Stimulated activated CD4-positive, alpha-beta T cell treated with anti-CD3 and anti-CD28 coated beads, Interleukin-12 subunit alpha, Interleukin-12 subunit beta, amount 100 ng/mL, for 4 hours (primary cell): ENCODE results near the gene SHISA3.
"Not testable (repeated sequence)": the region's sequence is repeated elsewhere in the genome, so short reads cannot be mapped to it uniquely, and the experiment has no call there.

Source experiments
- DNase-seq: peaks from one replicate; pipeline ENCODE4 v3.0.0-alpha.2; 2020

The SHISA3 gene

DNA sequence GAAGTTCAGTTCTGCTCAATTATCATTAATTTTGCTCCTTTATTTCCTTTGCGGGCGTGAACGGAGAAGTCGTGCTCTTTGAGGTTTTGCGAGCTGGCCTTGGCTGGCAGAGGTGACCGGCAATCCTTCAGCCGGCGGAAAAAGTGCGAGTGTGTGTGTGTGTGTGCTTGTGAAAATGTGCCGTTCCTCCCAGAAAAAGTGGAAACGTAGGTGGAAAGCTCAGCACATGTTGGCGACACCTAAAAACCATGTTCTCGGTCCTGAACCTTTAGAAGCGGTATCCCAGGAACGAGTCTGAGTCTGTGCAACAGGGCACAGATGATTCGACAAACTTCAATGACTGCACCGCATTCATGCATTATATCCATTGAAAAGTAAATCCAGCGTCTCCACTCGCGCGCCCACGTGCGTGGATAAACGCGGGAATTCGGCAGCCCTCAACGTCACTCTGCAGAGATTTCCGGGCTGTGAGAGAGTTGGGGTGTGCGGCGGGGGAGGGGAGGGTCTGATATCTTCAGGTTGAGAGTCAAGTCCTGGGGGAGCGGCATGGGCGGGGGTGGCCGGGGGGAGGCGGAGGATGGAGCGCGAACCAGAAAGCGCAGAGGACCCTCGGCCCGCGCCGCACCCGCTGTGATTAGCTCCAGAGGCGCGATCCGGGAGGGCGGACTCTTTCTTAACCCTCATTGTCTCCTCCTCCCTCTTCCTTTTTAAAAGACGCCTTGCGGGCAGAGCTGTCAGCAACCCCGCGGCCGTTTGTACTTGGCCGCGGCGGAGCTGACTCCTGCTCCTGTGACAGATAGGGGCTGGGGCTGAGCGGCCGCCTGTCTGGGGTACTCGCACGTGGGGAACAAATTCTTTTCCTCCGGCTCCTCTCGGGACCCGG, at the start of gene SHISA3:
TSS of gene SHISA3 (plus strand) at position 737 of the 883 bp plus-strand sequence. CDS start 569 bp downstream, outside the sequence.
- no peak for DNase-seq

DNA sequence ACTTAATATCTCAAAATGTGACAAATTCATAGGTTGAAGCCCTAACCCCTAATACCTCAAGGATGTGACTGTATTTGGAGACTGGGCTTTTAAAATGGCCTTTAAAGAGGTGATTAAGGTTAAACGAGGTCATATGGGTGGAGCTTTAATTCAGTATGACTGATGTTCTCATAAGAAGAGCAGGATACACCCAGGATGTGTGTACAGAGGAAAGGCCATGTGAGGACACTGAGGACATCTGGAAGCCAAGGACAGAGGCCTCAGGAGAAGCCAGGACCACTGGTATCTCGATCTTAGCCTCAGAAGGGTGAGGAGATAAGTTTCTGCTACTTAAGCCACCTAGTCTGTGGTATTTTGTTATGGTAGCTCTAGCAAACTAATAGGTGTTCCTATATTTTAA, 49.0 kb upstream of the SHISA3 start:
- no peak for DNase-seq

DNA sequence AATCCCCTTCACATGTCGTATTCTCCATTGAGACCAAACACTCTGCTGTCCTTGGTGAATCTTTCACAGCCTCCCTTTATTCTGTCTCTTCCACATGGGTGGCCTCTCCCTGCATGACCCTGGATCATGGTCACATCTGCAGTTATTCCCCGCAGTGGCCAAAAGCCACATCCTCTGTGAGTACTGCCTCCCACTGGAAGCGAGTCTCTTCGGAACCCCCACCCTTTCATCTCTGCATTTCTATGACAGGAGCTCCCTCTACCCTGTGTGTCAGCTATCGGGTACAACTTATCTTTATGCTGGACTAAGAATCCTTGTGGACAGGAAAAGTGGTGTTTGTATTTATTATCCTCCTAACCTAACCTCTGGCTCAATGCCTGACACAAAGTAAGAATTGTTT, 48.6 kb upstream of the SHISA3 start:
- no peak for DNase-seq

DNA sequence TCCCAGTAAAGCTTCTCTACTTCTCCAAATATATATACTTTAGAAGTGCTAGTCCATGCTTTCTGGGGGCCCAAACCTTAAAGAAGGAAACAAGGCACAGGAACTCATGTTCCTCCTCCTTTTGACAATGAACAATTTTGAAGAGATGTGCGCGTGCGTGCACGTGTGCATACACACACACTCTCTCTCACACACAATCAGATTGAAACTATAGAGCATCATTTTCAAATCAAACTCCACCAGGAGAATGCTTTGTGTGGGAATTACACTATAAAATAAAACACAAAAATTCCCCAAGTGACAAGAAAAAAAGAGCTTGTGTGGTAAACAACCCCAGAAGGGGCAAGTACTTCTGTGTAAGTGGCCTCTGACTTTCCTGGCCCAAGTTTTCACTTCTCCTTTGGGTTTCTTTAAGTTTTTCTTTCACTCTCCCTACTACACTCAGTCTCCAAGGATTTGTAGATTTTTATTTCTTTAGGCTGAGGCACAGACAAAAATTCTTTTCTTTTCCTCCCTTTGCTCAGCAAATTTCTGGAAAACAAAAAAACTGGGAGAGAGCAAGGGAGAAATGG, 46.6 kb upstream of the SHISA3 start:
- DNase-seq: no peak

DNA sequence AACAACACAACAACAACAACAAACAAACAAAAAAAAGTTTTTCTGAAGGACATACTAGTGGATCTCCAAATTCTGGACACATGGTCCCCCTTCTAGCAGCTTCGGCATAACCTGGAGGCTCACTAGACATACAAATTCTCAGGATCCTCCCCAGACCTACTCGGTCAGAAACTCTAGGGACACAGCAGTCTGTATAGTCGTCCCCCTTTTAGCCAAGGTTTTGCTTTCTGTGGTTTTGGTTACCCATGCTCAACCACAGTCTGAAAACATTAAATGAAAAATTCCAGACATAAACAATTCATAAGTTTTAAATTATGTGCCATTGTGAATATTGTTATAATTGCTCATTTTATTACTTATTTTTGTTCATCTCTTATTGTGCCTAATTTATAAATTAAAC, 45.2 kb upstream of the SHISA3 start:
- DNase-seq: no peak

DNA sequence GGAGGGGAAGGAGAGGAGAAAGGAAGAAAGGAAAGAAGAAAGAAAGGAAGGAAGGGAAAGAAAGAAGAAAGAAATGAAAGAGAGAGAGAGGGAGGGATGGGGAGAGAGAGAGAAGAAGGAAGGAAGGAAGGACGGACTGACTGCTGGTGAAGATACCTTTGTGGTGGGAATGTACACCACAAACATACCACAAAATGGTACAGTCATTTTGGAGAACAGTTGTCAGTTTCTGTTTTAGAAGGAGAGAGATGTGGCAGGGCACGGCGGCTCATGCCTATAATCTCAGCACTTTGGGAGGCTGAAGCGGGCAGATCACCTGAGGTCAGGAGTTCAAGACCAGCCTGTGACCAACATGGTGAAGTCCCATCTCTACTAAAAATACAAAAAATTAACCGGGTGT, 40.0 kb upstream of the SHISA3 start:
- DNase-seq: no peak

DNA sequence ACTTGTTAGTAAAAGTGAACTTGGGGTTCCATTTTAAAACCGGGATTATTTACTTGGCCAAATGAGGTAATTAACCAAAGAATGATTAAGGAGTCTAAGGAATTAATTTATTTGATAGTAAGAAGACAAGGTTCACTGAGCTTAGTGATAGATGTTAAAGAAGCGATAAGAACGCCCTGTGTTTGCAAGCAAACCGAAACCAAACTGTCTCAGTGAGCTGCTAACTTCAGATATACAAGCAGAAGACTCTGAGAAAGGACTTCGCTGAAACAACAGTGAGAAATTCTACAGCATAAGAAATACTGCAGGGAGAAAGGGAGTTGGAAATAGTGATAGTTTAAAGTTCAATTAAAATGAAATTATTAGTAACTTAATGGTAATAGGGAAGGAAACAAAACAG, 37.6 kb upstream of the SHISA3 start:
- no peak for DNase-seq

DNA sequence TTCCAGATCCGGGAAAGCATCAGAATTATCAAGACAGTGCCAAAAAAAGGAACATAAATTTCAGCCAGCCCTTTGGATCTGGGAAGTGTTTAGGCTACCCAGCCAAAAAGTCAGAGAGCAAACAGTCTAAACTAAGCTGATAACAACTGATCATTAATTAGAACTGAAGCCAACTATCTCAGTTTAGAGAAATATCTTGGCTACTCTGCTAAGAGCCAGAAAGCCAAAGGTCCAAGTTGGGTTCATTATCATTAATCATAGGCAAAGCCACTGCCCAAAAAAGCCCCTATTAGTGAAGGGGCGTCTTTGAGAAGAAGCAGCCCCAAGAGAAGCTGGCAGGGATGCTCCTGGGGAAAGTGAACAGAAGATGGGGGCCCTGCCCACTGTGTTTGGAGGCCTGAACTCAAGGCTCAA, 37.0 kb upstream of the SHISA3 start:
- DNase-seq: no peak

DNA sequence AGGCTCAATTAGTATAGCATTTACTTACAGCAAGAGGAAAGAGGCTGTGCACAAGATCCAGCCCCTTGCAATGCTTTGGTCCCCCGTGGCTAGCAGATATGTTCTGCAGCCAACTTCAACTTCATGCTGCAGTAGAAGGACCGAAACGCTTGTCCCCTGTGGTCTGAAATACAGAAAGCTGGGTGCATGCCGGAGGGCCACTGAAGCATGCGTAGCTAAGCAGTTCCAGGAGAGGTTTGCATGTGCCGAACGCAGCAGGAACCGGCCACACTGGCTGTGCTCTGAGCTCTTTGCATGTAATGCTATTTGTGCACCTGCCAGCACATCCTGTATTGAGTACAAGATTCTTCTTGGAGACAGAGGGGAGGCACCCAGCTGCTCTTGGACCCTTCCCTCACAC, 35.8 kb upstream of the SHISA3 start:
- DNase-seq: no peak

DNA sequence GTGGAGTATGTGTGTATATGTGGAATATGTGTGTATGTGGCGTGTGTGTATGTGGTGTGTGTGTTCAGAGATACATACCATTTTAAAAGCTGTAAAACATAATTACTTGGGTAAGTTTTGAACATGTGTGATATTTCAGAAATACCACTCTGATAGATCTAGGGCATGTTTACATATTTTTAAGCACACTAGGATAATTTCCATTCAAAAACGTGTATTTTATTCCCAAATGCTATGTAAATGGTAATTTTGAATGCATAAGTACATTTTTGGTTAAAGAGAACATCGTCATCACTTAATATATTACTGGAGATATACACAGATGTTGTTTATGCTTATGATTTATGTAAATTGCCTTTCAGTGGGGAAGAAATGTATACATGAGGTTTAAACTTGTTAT, 34.7 kb upstream of the SHISA3 start:
- no peak for DNase-seq

DNA sequence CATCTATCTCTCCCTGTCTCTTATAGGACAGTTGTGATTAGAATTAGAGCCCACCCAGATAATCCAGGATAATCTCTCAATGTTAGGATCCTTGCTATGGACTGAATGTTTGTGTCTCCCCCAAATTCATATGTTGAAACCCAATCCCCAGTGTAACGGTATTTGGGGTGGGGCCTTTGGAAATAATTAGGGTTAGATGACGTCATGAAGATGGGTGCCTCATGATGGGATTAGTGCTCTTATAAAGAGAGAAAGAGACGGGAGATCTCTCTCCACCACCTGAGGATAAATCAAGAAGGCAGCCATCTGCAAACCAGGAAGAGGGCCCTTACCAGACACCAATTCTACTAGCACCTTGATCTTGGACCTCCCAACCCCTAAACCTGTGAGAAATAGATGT, 33.7 kb upstream of the SHISA3 start:
- DNase-seq: no peak

DNA sequence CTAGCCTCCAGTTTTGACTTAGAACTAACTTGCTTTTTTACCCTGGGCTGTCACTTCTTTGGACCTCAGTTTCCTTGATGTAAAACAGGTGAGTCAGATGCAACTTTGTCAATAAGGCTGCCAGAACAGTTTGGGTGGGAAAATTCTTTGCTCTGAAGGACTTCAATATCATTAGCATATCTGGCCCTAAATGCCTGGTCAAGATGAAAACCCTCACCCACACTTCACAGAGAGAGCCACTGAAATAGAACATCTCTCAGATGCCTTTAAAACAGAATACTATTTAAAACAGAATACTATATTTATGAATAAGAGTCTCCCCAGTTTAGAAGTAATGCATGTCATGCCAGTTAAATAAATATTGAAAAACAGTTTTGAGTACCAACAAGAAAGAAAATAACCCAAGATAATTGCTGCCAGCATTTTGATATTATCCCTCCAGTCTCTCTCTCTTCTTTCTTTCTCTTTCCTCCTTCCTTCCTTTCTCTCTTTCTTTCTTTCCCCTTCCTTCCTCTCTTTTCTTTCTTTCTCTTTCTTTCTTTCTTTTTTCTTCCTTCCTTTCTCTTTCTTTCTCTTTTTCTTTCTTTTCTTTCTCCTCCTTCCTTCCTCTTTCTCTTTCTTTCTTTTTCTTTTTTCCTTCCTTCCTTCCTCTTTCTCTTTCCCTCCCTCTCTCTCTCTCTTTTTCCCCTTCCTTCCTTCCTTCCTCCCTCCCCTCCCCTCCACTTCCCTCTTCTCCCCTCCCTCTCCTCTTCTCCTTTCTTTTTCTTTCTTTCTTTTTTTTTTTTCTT, 32.8 kb upstream of the SHISA3 start:
- DNase-seq: no peak

DNA sequence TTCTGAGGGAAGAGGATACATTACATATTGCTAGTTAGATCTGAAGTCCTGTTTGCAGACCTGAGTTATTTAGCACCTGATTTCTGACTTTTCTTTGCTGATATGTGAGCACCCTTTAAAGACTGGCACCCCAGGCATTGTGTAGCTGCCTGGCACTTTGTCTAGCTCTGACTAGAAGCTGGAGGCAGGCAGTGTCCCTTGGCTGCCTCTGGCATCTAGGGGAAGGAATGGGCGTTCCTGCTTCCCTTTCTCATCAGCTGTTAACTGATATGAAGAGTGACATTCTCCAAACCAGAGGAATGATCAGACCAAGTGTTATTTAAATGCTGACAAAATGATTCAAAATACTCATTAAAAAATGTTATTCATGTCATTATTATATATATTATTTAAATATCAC, 30.3 kb upstream of the SHISA3 start:
- DNase-seq: no peak

DNA sequence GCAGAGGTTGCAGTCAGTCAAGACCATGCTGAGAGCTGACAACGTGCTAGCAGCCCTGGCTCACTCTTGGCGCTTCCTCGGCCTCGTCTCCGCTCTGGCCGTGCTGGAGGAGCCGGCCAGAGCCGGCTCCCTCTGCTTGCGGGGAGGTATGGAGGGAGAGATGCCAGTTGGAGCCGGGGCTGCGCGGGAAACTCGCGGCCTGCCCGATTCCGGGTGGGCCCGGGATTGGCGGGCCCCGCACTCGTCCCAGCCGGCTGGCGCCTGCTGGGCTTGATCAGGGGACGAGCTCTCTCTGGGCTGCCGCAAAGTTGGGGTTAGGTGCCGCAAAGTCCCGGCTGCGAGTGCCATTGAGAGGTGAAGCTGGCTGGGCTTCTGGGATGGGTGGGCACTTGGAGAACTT, 27.8 kb upstream of the SHISA3 start:
- no peak for DNase-seq

DNA sequence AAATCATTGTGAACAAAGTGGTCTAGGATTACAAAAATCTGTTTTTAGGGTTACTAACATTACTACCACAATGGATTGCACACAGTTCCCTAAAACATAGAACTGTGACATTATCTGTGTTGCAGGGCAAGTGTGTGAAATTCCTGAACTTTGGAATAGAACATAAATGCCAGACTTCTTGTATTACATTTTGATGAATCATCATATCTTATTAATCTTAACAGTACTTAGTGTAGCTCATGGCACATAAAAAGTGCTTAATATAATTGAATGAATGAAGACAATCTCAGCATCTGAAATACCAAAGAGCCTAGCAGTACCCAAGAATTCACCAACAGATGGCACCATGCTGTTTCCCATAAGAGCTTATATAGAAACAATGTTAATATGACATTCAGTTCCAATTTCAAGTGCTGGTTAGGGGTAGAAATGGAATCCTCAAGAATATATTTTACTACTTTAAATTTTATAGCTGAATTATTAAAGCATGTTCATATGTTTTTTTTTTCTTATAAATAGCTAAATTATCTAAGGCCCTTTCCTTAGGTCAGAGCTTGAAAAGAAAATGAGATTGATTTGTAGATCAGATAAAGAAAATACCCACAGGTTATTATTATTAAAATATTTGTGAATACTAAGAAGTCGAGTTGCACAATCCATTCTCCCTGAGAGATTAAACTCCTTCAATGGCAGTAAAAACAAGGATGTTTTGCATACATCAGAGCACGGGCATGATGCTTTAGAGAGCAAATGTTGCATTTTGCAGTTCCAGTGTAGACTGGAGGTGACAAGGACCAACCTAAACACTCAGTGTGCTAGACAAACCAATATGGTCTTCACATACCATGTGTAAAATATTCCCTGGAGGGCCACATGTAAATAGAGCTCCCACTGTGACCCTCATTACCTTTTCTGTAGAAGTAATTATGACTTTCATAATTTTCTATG, 25.7 kb upstream of the SHISA3 start:
- no peak for DNase-seq

DNA sequence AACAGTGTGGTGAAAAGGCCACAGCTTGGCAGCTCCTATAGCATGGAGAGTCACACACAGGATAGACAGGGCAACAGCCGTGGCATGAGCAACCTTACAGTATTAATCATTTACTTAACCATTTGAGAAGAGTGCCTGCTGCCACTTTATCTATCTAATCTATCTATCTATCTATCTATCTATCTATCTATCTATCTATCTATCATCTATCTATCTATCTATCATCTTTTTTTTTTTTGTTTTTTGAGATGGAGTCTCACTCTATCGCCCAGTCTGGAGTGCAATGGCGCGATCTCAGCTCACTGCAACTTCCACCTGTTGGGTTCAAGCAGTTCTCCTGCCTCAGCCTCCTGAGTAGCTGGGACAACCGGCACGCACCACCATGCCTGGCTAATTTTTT, 25.0 kb upstream of the SHISA3 start:
- DNase-seq: not testable (repeated sequence)

DNA sequence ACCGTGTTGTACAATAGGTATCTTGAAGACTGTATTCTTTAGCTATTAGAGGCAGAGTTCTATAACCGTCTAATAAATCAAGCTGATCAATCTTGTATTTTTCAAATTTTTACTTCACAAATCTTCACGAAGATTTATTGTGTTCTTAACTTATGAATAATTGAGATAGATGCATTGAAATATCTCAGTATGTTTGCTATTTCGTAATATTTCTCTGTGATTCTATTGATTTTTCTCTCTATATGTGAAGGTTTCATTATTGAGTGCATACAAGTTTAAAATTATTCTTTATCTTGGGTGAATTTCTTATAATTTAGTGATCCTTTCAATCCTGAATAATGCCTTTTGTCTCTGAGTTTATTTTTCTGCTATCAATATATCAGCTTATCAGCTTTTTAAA, 19.8 kb upstream of the SHISA3 start:
- no peak for DNase-seq

DNA sequence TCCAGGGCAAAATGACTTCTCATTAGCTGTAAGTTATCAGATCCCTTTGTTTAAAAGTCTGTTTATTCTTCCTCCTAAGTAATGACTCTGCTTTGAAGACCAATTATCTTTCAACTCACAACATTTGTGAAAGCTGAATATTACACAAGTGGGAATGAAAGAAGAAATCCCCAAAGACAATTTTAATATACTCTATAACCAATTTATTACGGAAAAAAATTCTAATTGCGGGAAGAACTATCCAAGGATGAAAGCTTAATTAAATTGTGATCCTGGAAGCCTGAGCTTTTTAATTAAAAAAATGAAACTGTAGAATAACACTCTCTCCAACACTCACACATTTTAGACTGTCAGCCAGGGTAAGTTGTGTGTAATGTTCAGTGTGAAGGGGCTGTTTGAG, 15.6 kb upstream of the SHISA3 start:
- DNase-seq: no peak

DNA sequence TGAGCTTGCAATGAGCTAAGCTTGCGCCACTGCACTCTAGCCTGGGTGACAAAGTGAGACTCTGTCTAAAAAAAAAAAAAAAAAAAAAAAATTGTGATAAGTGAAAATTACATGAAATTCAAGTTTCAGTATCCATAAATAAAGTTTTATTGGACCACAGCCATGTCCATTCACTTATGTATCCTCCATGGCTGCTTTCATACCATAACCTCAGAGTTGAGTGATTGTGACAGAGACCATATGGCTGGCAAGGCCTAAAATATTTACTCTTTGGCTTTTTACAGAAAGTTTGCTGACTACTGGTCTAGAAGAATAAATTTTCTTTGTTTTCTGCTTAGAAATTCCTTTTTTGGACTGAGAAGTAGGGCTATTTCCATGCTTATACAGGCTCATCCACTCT, 11.8 kb upstream of the SHISA3 start:
- DNase-seq: no peak

DNA sequence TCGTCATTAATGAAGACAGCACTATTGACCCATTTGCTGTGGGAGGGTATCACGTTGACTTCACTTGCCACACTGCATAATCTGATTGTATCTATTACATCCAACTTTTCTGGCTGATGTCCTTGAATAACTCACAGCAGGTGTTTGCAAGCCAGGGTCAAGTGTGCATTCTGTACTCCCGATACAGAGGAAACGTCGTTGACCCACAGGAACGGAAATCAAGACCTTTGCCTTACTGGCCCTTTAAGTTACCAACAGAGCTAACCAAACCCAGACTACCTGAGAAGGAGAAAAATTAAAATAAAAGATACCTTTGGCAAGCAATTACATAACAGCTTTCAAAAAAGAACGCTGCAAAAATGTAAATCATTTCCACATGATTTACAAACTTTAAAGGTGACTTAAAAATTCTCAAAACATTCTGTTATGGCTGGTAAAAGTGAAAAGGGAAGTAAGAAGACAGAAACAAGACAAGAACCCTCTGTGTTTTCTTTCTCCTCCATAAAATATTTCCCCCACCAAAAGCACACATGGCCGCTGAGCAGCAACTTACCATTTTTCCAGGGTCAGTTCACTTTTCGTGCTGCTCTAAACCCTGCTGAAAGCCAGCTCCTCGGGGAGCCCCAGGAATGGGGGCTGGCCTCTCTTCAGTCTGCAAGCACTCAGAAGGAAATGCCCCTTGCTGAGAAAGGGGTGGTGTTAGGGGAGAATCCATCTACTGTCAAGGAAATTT, 6.5 kb upstream of the SHISA3 start:
- no peak for DNase-seq

DNA sequence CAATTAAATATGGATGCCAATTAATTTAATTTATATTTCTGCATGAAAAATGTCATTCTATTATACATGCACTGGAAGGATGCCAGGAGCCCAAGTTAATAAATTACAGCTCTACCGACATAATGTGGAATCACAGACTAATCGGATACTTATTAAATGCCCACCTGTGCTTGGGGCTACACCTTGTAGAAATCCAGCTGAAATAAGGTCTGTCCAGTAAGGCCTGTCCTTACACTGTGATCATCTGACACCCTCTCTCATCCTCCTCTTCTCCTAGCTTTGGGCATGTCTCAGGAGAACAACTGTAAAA, 6.0 kb upstream of the SHISA3 start:
- DNase-seq: no peak

DNA sequence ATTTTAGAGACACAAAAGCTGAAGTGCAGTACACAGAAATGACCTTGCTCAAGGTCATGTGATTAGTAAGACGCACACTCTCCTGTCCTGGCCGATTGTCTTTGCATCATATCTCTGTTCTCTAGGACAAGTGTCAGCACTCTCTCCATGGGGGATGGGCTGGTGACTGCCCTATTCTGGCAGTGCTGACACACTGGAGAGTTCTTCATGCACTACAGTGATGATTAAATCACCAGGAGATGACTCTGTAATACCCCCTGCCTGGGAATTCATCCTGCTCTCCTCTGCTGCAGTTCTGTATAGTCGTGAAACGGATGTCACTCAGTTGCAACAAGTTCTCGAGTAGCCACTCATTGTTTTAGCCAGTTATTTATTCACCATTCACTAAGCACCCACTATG, 5.3 kb upstream of the SHISA3 start:
- no peak for DNase-seq
